Neural progenitor cell (in vitro differentiated cells): ENCODE data around the gene DCTN2. TPM values are rescaled to one million over a fixed set of nuclear protein-coding genes. Genes with fewer than 3 reads are reported as not detected.

Experiments used
- DNase-seq: peaks from one replicate; pipeline ENCODE4 v3.0.0-alpha.2; 2016; ENCODE audit warnings: low spot score
- H2AFZ ChIP-seq: fragments of 200-600 bp; sonication (generic); replicated peaks from 2 replicates; pipeline ENCODE4 v1.6.1; 2016; ENCODE audit warnings: antibody characterized with exemption
- H3F3A ChIP-seq: fragments of 200-600 bp; sonication (generic); 2 replicates; pipeline ENCODE4 v1.6.1; 2016; ENCODE audit warnings: antibody characterized with exemption, low read depth
- H3K27ac ChIP-seq: fragments of 200-600 bp; sonication (generic); 2 replicates; pipeline ENCODE4 v1.5.1; 2016; ENCODE audit warnings: mild to moderate bottlenecking
- H3K27me3 ChIP-seq: fragments of 200-600 bp; sonication (generic); 2 replicates; pipeline ENCODE4 v1.6.1; 2016; ENCODE audit warnings: mild to moderate bottlenecking, moderate library complexity
- H3K36me3 ChIP-seq: fragments of 200-600 bp; sonication (generic); 2 replicates; pipeline ENCODE4 v1.5.1; 2016
- H3K4me1 ChIP-seq: fragments of 200-600 bp; sonication (generic); 2 replicates; pipeline ENCODE4 v1.6.1; 2016; ENCODE audit warnings: mixed run types
- H3K4me2 ChIP-seq: fragments of 200-600 bp; sonication (generic); 2 replicates; pipeline ENCODE4 v1.6.1; 2016
- H3K4me3 ChIP-seq: fragments of 200-600 bp; sonication (generic); 2 replicates; pipeline ENCODE4 v1.5.1; 2016
- H3K79me2 ChIP-seq: fragments of 200-600 bp; sonication (generic); 2 replicates; pipeline ENCODE4 v1.6.1; 2016; ENCODE audit warnings: low read depth
- H3K9ac ChIP-seq: fragments of 200-600 bp; sonication (generic); 2 replicates; pipeline ENCODE4 v1.6.1; 2016
- H3K9me3 ChIP-seq: fragments of 200-600 bp; sonication (generic); 2 replicates; pipeline ENCODE4 v1.5.1; 2016; ENCODE audit warnings: low read depth
- H4K20me1 ChIP-seq: fragments of 200-600 bp; sonication (generic); 2 replicates; pipeline ENCODE4 v1.6.1; 2016; ENCODE audit warnings: low read depth
- H3K27ac Mint-ChIP-seq: 3 replicates; pipeline ENCODE4 v1.8.0; 2021; ENCODE audit warnings: mixed read lengths
- H3K27me3 Mint-ChIP-seq: 2 replicates; pipeline ENCODE4 v1.8.0; 2022; ENCODE audit warnings: low read depth, mild to moderate bottlenecking, inconsistent platforms, moderate library complexity, mixed read lengths; ENCODE audit not compliant: insufficient read depth
- H3K36me3 Mint-ChIP-seq: 3 replicates; pipeline ENCODE4 v1.8.0; 2021; ENCODE audit warnings: mixed read lengths
- H3K4me1 Mint-ChIP-seq: 3 replicates; pipeline ENCODE4 v1.8.0; 2021; ENCODE audit warnings: mixed read lengths
- H3K4me3 Mint-ChIP-seq: 3 replicates; pipeline ENCODE4 v1.8.0; 2021; ENCODE audit warnings: mild to moderate bottlenecking, moderate library complexity, mixed read lengths
- H3K9me3 Mint-ChIP-seq: 3 replicates; pipeline ENCODE4 v1.8.0; 2020; ENCODE audit warnings: mixed read lengths
- CTCF ChIP-seq: fragments of 200-600 bp; sonication (generic); IDR thresholded peaks from 2 replicates; pipeline ENCODE4 v1.5.1; 2017; ENCODE audit warnings: antibody characterized with exemption, mild to moderate bottlenecking
- EZH2 ChIP-seq: fragments of 200-600 bp; sonication (generic); IDR thresholded peaks from 2 replicates; pipeline ENCODE4 v1.6.1; 2017; ENCODE audit warnings: antibody characterized with exemption, mild to moderate bottlenecking, moderate library complexity
- EZH2phosphoT487 ChIP-seq: fragments of 200-600 bp; sonication (generic); IDR thresholded peaks from 2 replicates; pipeline ENCODE4 v1.6.1; 2017; ENCODE audit warnings: antibody characterized with exemption
- total RNA-seq: library from RNA; depleted of rRNA; stranded (reverse); fragments of >200 nt; gene quantifications from 2 replicates; pipeline ENCODE4 v1.2.3, GENCODE V29; 2015; ENCODE audit warnings: low replicate concordance

The DCTN2 gene
- total RNA-seq, 1 donor from 2014 or later: 147 TPM

GRCh38 chr12:57579011-57579410 lies 32.0 kb upstream of the DCTN2 start:
- Histone ChIP-seq H3K36me3 (no peaks in the 10 kb centered on the region), H3K9ac (no peak overlapping the region), H3K79me2 (no peaks in the 10 kb centered on the region), H3K27me3 (no peaks in the 10 kb centered on the region), H3K27ac (no peak overlapping the region), H3K9me3 (no peaks in the 10 kb centered on the region), H3K4me1 (no peaks in the 10 kb centered on the region), H3F3A (peaks cover 9% of the 10 kb centered on the region), H2AFZ (no peak overlapping the region), H4K20me1 (peaks cover 4% of the 10 kb centered on the region), H3K4me3 (no peak overlapping the region), H3K4me2 (no peak overlapping the region)
- Mint-ChIP-seq H3K9me3 (no peaks in the 10 kb centered on the region), H3K27me3 (peaks cover 7% of the 10 kb centered on the region), H3K27ac (no peak overlapping the region), H3K4me3 (no peak overlapping the region), H3K36me3 (peaks cover 11% of the 10 kb centered on the region), H3K4me1 (no peaks in the 10 kb centered on the region)
- no peak for TF ChIP-seq EZH2phosphoT487
- TF ChIP-seq CTCF: no peak
- TF ChIP-seq EZH2: no peak
- DNase-seq: no peak

DNA sequence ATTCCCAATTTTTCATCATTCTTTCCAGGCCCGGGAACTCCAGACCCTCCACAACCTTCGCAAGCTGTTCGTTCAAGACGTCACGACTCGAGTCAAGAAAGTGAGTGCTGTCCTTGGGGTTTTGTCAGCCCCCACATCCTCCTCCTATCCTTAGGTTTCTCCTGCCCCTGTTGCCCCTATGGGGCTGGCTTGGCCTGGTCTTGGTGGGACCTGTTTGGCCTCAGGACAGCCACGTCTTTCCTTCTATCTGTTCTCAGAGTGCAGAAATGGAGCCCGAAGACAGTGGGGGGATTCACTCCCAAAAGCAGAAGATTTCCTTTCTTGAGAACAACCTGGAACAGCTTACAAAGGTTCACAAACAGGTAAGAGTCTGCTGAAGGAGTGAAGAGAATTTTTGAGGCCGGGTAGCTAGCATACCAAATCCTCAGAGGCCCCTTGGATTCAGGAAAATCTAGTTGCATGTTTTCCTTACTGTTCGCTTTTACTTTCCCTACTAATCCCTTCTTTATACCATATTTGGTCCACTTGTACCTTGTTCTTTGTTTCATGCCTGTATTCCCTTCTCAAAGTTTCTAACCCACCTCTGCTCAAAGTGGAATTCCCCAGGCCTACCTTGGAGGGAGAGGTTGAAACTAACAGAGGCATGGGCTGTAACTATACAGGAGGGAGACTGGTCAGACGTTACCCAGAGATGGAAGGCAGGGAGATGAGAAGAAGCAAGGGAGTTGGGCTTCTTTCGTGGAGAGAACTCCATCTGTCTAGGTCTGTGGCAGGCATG lies 31.2 kb upstream of the DCTN2 start:
- Histone ChIP-seq H3K9ac (no peak overlapping the region), H3K36me3 (no peaks in the 10 kb centered on the region), H2AFZ (no peak overlapping the region), H3K27ac (no peak overlapping the region), H3F3A (peaks cover 9% of the 10 kb centered on the region), H4K20me1 (no peaks in the 10 kb centered on the region), H3K4me2 (no peak overlapping the region), H3K27me3 (no peaks in the 10 kb centered on the region), H3K4me3 (no peak overlapping the region), H3K79me2 (no peaks in the 10 kb centered on the region), H3K4me1 (no peaks in the 10 kb centered on the region), H3K9me3 (no peaks in the 10 kb centered on the region)
- no peak overlapping the region for H3K27ac Mint-ChIP-seq
- no peak overlapping the region for H3K4me3 Mint-ChIP-seq
- H3K27me3 Mint-ChIP-seq: peaks cover 5% of the 10 kb centered on the region
- no peaks in the 10 kb centered on the region for H3K9me3 Mint-ChIP-seq
- no peak for DNase-seq
- TF ChIP-seq EZH2 (no peak), EZH2phosphoT487 (no peak), CTCF (no peak)
- no peaks in the 10 kb centered on the region for H3K4me1 Mint-ChIP-seq
- peaks cover 11% of the 10 kb centered on the region for H3K36me3 Mint-ChIP-seq

GRCh38 chr12:57576613-57577160 lies 29.7 kb upstream of the DCTN2 start:
- H3K79me2 ChIP-seq: no peaks in the 10 kb centered on the region
- no peaks in the 10 kb centered on the region for H4K20me1 ChIP-seq
- H3K27me3 ChIP-seq: no peaks in the 10 kb centered on the region
- H3K9me3 Mint-ChIP-seq: no peaks in the 10 kb centered on the region
- H3K4me2 ChIP-seq: no peak overlapping the region
- no peak overlapping the region for H3K27ac ChIP-seq
- H3F3A ChIP-seq: no peaks in the 10 kb centered on the region
- H3K27ac Mint-ChIP-seq: no peak overlapping the region
- no peaks in the 10 kb centered on the region for H3K36me3 ChIP-seq
- DNase-seq: no peak
- H2AFZ ChIP-seq: no peak overlapping the region
- TF ChIP-seq EZH2 (no peak), CTCF (no peak), EZH2phosphoT487 (no peak)
- H3K4me3 ChIP-seq: no peak overlapping the region
- no peaks in the 10 kb centered on the region for H3K4me1 ChIP-seq
- H3K36me3 Mint-ChIP-seq: peaks cover 11% of the 10 kb centered on the region
- H3K4me3 Mint-ChIP-seq: no peak overlapping the region
- no peaks in the 10 kb centered on the region for H3K9me3 ChIP-seq
- no peaks in the 10 kb centered on the region for H3K4me1 Mint-ChIP-seq
- H3K27me3 Mint-ChIP-seq: peaks cover 6% of the 10 kb centered on the region
- H3K9ac ChIP-seq: no peak overlapping the region
